GM12892 (cell line): ENCODE measurements around the gene RNU1-1.

Experiments
- POLR2A ChIP-seq: IDR thresholded peaks from 2 replicates; pipeline ENCODE4 v1.6.1; 2011; ENCODE audit warnings: low read depth, low read length, control low read depth
- POLR2AphosphoS5 ChIP-seq: IDR thresholded peaks from 2 replicates; pipeline ENCODE4 v1.6.1; 2011; ENCODE audit warnings: low read depth, low read length, control low read depth
- TAF1 ChIP-seq: IDR thresholded peaks from 2 replicates; pipeline ENCODE4 v1.6.1; 2011; ENCODE audit warnings: low read depth, mild to moderate bottlenecking, control low read depth, low read length, borderline replicate concordance

- no peak for TF ChIP-seq POLR2A
- TF ChIP-seq POLR2AphosphoS5 = no peak
- no peak for TF ChIP-seq TAF1
Observed at GRCh38 chr1:16478091-16478490, 36.0 kb downstream of the RNU1-1 start.
